OCI-LY1 (cell line): Measurements from ENCODE around the gene AHCYL1.

Experiments used
- EZH2 ChIP-seq: fragments of 200-600 bp; sonication (generic), shearing (Covaris generic); IDR thresholded peaks from 2 replicates; pipeline ENCODE4 v1.8.0; 2017; ENCODE audit warnings: borderline replicate concordance, mixed run types, mild to moderate bottlenecking, antibody characterized with exemption, low read length, moderate library complexity, mixed read lengths
- TF ChIP-seq, protein P1 (sequence below): fragments of 200-600 bp; sonication (generic), shearing (Covaris generic); IDR thresholded peaks from 2 replicates; pipeline ENCODE4 v1.5.1; 2017; ENCODE audit warnings: mild to moderate bottlenecking, antibody characterized with exemption, low read length, moderate library complexity, mixed read lengths

GRCh38 chr1:109981004-109981335 lies 3.6 kb upstream of the AHCYL1 start:
- TF ChIP-seq, protein P1, sequence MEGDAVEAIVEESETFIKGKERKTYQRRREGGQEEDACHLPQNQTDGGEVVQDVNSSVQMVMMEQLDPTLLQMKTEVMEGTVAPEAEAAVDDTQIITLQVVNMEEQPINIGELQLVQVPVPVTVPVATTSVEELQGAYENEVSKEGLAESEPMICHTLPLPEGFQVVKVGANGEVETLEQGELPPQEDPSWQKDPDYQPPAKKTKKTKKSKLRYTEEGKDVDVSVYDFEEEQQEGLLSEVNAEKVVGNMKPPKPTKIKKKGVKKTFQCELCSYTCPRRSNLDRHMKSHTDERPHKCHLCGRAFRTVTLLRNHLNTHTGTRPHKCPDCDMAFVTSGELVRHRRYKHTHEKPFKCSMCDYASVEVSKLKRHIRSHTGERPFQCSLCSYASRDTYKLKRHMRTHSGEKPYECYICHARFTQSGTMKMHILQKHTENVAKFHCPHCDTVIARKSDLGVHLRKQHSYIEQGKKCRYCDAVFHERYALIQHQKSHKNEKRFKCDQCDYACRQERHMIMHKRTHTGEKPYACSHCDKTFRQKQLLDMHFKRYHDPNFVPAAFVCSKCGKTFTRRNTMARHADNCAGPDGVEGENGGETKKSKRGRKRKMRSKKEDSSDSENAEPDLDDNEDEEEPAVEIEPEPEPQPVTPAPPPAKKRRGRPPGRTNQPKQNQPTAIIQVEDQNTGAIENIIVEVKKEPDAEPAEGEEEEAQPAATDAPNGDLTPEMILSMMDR, result no peak
- no peak for TF ChIP-seq EZH2
